Keratinocyte (primary cell): ENCODE data around the gene SERGEF.

Source experiments
- EZH2 ChIP-seq: IDR thresholded peaks from one replicate; pipeline ENCODE4 v1.6.1; 2012; ENCODE audit warnings: inconsistent platforms, mild to moderate bottlenecking, low read length, moderate library complexity
- TF ChIP-seq, protein P1 (sequence below), 3 experiments: IDR thresholded peaks in 1 of 3; conservative IDR thresholded peaks in 1 of 3; optimal IDR thresholded peaks in 1 of 3; 2 replicates in 2 of 3; 3 replicates in 1 of 3; pipeline versions ENCODE3 to v1.5.1; 2011; ENCODE audit warnings: low read length in 3 of 3, mild to moderate bottlenecking in 3 of 3, moderate library complexity in 2 of 3, control low read depth in 1 of 3, inconsistent platforms in 1 of 3; ENCODE audit not compliant: insufficient read depth in 2 of 3; ENCODE audit errors: extremely low read depth in 1 of 3

DNA sequence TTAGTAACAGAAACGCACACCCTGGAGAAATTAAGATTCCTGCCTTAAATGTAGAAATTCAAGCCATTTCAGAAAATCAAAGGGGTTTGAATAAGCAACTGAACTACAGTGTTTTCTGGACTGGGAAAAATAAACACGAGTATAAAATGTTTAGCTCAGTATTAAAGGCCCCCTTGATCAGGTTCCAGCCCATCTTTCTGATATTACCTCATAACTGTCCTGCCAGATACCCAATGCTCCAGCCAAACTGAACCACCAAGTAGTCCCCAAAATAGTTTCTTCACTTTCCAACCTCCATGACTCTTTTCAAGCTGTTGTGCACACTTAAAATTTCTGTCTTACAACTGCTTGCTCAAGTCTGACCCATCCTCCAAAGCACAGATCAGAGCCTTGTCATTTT is 54.4 kb downstream of the SERGEF start:
- TF ChIP-seq, protein P1, sequence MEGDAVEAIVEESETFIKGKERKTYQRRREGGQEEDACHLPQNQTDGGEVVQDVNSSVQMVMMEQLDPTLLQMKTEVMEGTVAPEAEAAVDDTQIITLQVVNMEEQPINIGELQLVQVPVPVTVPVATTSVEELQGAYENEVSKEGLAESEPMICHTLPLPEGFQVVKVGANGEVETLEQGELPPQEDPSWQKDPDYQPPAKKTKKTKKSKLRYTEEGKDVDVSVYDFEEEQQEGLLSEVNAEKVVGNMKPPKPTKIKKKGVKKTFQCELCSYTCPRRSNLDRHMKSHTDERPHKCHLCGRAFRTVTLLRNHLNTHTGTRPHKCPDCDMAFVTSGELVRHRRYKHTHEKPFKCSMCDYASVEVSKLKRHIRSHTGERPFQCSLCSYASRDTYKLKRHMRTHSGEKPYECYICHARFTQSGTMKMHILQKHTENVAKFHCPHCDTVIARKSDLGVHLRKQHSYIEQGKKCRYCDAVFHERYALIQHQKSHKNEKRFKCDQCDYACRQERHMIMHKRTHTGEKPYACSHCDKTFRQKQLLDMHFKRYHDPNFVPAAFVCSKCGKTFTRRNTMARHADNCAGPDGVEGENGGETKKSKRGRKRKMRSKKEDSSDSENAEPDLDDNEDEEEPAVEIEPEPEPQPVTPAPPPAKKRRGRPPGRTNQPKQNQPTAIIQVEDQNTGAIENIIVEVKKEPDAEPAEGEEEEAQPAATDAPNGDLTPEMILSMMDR (optimal IDR thresholded peaks at IDR 0.05 in 1 of 3, IDR thresholded peaks at IDR 0.05 in 1 of 3, conservative IDR thresholded peaks at IDR 0.05 in 1 of 3; ENCODE audit: extremely low read depth in 1 of 3, insufficient read depth in 2 of 3, low read length in 3 of 3) = no peak
- TF ChIP-seq EZH2 = no peak
